SU-DHL-6 (cell line): ENCODE results near the gene IKBKE.

Experiments
- H2AFZ ChIP-seq: fragments of 200-600 bp; sonication (generic); 2 replicates; pipeline ENCODE4 v1.6.1; 2014; ENCODE audit warnings: low read depth, mild to moderate bottlenecking, moderate library complexity, mixed read lengths, antibody characterized with exemption, low read length; ENCODE audit not compliant: severe bottlenecking
- H3F3A ChIP-seq: fragments of 200-600 bp; shearing (Covaris generic); 2 replicates; pipeline ENCODE4 v1.6.0; 2016; ENCODE audit warnings: antibody characterized with exemption, mild to moderate bottlenecking; ENCODE audit not compliant: insufficient read depth
- H3K27ac ChIP-seq: fragments of 200-600 bp; sonication (generic); 2 replicates; pipeline ENCODE4 v1.5.1; 2016; ENCODE audit warnings: low read depth, mild to moderate bottlenecking, low read length, moderate library complexity, mixed read lengths
- H3K27me3 ChIP-seq: fragments of 200-600 bp; sonication (generic), shearing (Covaris generic); 2 replicates; pipeline ENCODE4 v1.6.0; 2014; ENCODE audit warnings: mild to moderate bottlenecking, low read length
- H3K36me3 ChIP-seq: fragments of 200-600 bp; sonication (generic); 2 replicates; pipeline ENCODE4 v1.6.1; 2014; ENCODE audit warnings: mild to moderate bottlenecking, low read length, mixed read lengths
- H3K4me2 ChIP-seq: fragments of 300-600, 200-600 bp; shearing (Covaris generic), sonication (generic); 2 replicates; pipeline ENCODE4 v1.6.0; 2014; ENCODE audit warnings: low read length, low read depth, mild to moderate bottlenecking; ENCODE audit not compliant: poor library complexity, severe bottlenecking
- H3K4me3 ChIP-seq: fragments of 200-600 bp; sonication (generic); 2 replicates; pipeline ENCODE4 v1.5.1; 2014; ENCODE audit warnings: antibody characterized with exemption, low read length, mild to moderate bottlenecking, mixed read lengths; ENCODE audit not compliant: insufficient read depth, poor library complexity, severe bottlenecking
- H3K79me2 ChIP-seq: fragments of 200-600 bp; sonication (generic); 2 replicates; pipeline ENCODE4 v1.6.1; 2014; ENCODE audit warnings: mild to moderate bottlenecking, low read length, moderate library complexity; ENCODE audit not compliant: insufficient read depth
- H3K9ac ChIP-seq: fragments of 200-600 bp; sonication (generic); 2 replicates; pipeline ENCODE4 v1.7.0; 2014; ENCODE audit warnings: mild to moderate bottlenecking, low read length
- H3K9me2 ChIP-seq: fragments of 200-600 bp; sonication (generic); replicated peaks from 2 replicates; pipeline ENCODE4 v1.6.1; 2014; ENCODE audit warnings: low read length; ENCODE audit not compliant: insufficient read depth
- H3K9me3 ChIP-seq: fragments of 200-600 bp; sonication (generic); 2 replicates; pipeline ENCODE4 v1.6.1; 2014; ENCODE audit warnings: low read length, mixed read lengths; ENCODE audit not compliant: insufficient read depth
- H4K20me1 ChIP-seq: fragments of 200-600 bp; sonication (generic); 2 replicates; pipeline ENCODE4 v1.6.1; 2014; ENCODE audit warnings: low read depth, mild to moderate bottlenecking, antibody characterized with exemption, low read length, moderate library complexity, mixed read lengths
- EZH2phosphoT487 ChIP-seq: fragments of 200-600 bp; sonication (generic), shearing (Covaris generic); conservative IDR thresholded peaks from 2 replicates; pipeline ENCODE4 v1.6.1; 2018; ENCODE audit warnings: mild to moderate bottlenecking, antibody characterized with exemption, low read length, moderate library complexity, mixed read lengths
- TF ChIP-seq, protein P1 (sequence below): fragments of 200-600 bp; sonication (generic); IDR thresholded peaks from one replicate; pipeline ENCODE4 v1.5.1; 2017; ENCODE audit warnings: antibody characterized with exemption, mild to moderate bottlenecking, low read length, moderate library complexity; ENCODE audit not compliant: insufficient read depth, poor library complexity, severe bottlenecking

IKBKE gene

GRCh38 chr1:206441336-206441967, 28.8 kb upstream of the IKBKE start:
- H3K4me3 ChIP-seq: no peak overlapping the region
- H2AFZ ChIP-seq: no peak overlapping the region
- no peak overlapping the region for H3K27ac ChIP-seq
- H3K9ac ChIP-seq: no peak overlapping the region
- no peaks in the 10 kb centered on the region for H3K36me3 ChIP-seq
- H3K27me3 ChIP-seq: no peaks in the 10 kb centered on the region
- H3K9me3 ChIP-seq: no peaks in the 10 kb centered on the region
- H3K4me2 ChIP-seq: no peak overlapping the region
- H3K9me2 ChIP-seq: no peaks in the 10 kb centered on the region
- H3K79me2 ChIP-seq: no peaks in the 10 kb centered on the region
- no peaks in the 10 kb centered on the region for H3F3A ChIP-seq
- TF ChIP-seq EZH2phosphoT487: no peak
- TF ChIP-seq, protein P1, sequence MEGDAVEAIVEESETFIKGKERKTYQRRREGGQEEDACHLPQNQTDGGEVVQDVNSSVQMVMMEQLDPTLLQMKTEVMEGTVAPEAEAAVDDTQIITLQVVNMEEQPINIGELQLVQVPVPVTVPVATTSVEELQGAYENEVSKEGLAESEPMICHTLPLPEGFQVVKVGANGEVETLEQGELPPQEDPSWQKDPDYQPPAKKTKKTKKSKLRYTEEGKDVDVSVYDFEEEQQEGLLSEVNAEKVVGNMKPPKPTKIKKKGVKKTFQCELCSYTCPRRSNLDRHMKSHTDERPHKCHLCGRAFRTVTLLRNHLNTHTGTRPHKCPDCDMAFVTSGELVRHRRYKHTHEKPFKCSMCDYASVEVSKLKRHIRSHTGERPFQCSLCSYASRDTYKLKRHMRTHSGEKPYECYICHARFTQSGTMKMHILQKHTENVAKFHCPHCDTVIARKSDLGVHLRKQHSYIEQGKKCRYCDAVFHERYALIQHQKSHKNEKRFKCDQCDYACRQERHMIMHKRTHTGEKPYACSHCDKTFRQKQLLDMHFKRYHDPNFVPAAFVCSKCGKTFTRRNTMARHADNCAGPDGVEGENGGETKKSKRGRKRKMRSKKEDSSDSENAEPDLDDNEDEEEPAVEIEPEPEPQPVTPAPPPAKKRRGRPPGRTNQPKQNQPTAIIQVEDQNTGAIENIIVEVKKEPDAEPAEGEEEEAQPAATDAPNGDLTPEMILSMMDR: no peak
- no peaks in the 10 kb centered on the region for H4K20me1 ChIP-seq

- no peak overlapping the region for H3K4me2 ChIP-seq
- no peaks in the 10 kb centered on the region for H4K20me1 ChIP-seq
- no peaks in the 10 kb centered on the region for H3K79me2 ChIP-seq
- H3K36me3 ChIP-seq: no peaks in the 10 kb centered on the region
- H3K9me2 ChIP-seq: no peaks in the 10 kb centered on the region
- no peak for TF ChIP-seq EZH2phosphoT487
- TF ChIP-seq, protein P1: no peak
- H3K4me3 ChIP-seq: no peak overlapping the region
- no peaks in the 10 kb centered on the region for H3F3A ChIP-seq
- H3K9me3 ChIP-seq: no peaks in the 10 kb centered on the region
- no peak overlapping the region for H3K9ac ChIP-seq
- H3K27me3 ChIP-seq: no peaks in the 10 kb centered on the region
- H3K27ac ChIP-seq: no peak overlapping the region
- H2AFZ ChIP-seq: no peak overlapping the region
Measured at GRCh38 chr1:206442101-206442500, 28.2 kb upstream of the IKBKE start.

DNA sequence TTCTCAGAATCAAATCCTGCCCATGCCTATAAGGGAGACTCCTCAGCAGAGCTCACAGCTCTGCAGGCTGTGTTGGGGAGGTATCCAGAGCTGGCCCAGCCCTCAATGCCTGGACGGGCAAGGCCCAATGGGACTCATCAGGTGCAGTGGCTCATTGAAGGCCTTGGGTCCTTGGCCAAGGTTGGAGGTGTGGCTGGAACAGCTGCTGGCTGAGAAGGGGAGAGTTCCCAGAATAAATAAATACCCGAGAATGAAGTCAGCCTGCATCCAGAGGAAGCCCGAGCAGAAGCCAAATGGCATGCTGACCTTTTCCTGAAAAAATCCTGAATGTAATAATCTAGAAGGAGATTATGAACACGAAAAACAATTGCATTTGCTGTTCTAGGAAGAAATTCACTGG, 25.2 kb upstream of the IKBKE start:
- Histone ChIP-seq H3F3A (no peaks in the 10 kb centered on the region), H3K4me3 (no peak overlapping the region), H4K20me1 (no peaks in the 10 kb centered on the region), H3K9me3 (no peaks in the 10 kb centered on the region), H3K27me3 (no peaks in the 10 kb centered on the region), H3K9me2 (no peaks in the 10 kb centered on the region), H3K4me2 (no peak overlapping the region), H3K36me3 (no peaks in the 10 kb centered on the region), H2AFZ (no peak overlapping the region), H3K9ac (no peak overlapping the region), H3K27ac (no peak overlapping the region), H3K79me2 (no peaks in the 10 kb centered on the region)
- no peak for TF ChIP-seq EZH2phosphoT487
- TF ChIP-seq, protein P1: no peak
